Endothelial cell of umbilical vein (primary cell): ENCODE data around the gene ATP11B.

Experiments used
- EZH2 ChIP-seq: IDR thresholded peaks from 2 replicates; pipeline ENCODE4 v1.6.1; 2012; ENCODE audit warnings: borderline replicate concordance, low read depth, mild to moderate bottlenecking, moderate library complexity, low read length, inconsistent platforms; ENCODE audit not compliant: severe bottlenecking
- FOS ChIP-seq: IDR thresholded peaks from 2 replicates; pipeline ENCODE4 v1.6.1; 2011; ENCODE audit warnings: mild to moderate bottlenecking, low read length, moderate library complexity, borderline replicate concordance; ENCODE audit not compliant: insufficient read depth
- GATA2 ChIP-seq: IDR thresholded peaks from 2 replicates; pipeline ENCODE4 v1.7.0; 2011; ENCODE audit warnings: low read depth, mild to moderate bottlenecking, moderate library complexity, mixed read lengths, low read length; ENCODE audit not compliant: insufficient read length, insufficient read depth
- JUN ChIP-seq: IDR thresholded peaks from 2 replicates; pipeline ENCODE4 v1.6.1; 2011; ENCODE audit warnings: borderline replicate concordance, low read depth; ENCODE audit not compliant: insufficient read length, insufficient read depth
- MAX ChIP-seq: IDR thresholded peaks from 2 replicates; pipeline ENCODE4 v1.6.1; 2011; ENCODE audit not compliant: insufficient read depth, insufficient read length
- POLR2A ChIP-seq: IDR thresholded peaks from 2 replicates; pipeline ENCODE4 v1.6.1; 2012; ENCODE audit warnings: low read depth, mild to moderate bottlenecking, control low read depth, low read length
- POLR2AphosphoS5 ChIP-seq: IDR thresholded peaks from 2 replicates; pipeline ENCODE4 v1.6.1; 2012; ENCODE audit warnings: low read depth, mild to moderate bottlenecking, control low read depth, low read length, moderate library complexity; ENCODE audit not compliant: insufficient read depth
- TF ChIP-seq, protein P1 (sequence below), 2 donors: IDR thresholded peaks; 1 replicate in 1 of 2; 2 replicates in 1 of 2; pipeline ENCODE4 v1.5.1; 2011; ENCODE audit warnings: low read length in 2 of 2, mild to moderate bottlenecking in 2 of 2, moderate library complexity in 2 of 2, control low read depth in 1 of 2, inconsistent platforms in 1 of 2, low read depth in 1 of 2; ENCODE audit not compliant: insufficient read depth in 1 of 2; ENCODE audit errors: extremely low read depth in 1 of 2

DNA sequence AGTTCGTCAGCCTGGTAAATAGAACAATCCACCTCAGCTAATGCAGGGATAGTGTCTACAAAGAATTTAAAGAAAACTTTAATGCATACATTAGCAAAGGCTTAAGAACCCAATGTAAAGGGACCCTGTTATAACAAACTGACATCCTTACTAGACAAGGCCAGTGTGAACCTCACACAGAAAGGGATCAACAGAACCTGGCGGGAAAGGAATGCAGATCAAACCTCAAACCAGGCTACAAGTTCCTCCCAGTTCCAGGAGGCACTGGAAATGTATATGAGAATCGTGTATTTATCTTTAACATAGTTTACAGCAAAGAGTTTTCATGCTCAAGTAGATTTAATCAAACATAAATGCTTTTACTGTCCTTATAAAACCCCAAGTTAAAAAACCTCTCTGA is 37.6 kb upstream of the ATP11B start:
- TF ChIP-seq JUN (no peak), POLR2A (no peak), EZH2 (no peak), POLR2AphosphoS5 (no peak), FOS (no peak), MAX (no peak), GATA2 (no peak)
- TF ChIP-seq, protein P1, sequence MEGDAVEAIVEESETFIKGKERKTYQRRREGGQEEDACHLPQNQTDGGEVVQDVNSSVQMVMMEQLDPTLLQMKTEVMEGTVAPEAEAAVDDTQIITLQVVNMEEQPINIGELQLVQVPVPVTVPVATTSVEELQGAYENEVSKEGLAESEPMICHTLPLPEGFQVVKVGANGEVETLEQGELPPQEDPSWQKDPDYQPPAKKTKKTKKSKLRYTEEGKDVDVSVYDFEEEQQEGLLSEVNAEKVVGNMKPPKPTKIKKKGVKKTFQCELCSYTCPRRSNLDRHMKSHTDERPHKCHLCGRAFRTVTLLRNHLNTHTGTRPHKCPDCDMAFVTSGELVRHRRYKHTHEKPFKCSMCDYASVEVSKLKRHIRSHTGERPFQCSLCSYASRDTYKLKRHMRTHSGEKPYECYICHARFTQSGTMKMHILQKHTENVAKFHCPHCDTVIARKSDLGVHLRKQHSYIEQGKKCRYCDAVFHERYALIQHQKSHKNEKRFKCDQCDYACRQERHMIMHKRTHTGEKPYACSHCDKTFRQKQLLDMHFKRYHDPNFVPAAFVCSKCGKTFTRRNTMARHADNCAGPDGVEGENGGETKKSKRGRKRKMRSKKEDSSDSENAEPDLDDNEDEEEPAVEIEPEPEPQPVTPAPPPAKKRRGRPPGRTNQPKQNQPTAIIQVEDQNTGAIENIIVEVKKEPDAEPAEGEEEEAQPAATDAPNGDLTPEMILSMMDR (IDR thresholded peaks at IDR 0.05; ENCODE audit: extremely low read depth in 1 of 2, insufficient read depth in 1 of 2, low read depth in 1 of 2, low read length in 2 of 2): no peak
